Choroid plexus epithelial cell (primary cell): ENCODE results near the gene ANKIB1.

Experiments used
- DNase-seq: peaks from one replicate; pipeline ENCODE4 v3.0.0-alpha.2; 2010; ENCODE audit warnings: low read depth
- H3K4me3 ChIP-seq: 2 replicates; pipeline ENCODE4 v1.5.1; 2011; ENCODE audit warnings: low read depth, mild to moderate bottlenecking, control low read depth, low read length, moderate library complexity
- CTCF ChIP-seq: conservative IDR thresholded peaks from 2 replicates; pipeline ENCODE4 v1.5.1; 2011; ENCODE audit warnings: low read depth, mild to moderate bottlenecking, control low read depth, inconsistent platforms, low read length, moderate library complexity

The ANKIB1 gene

DNA sequence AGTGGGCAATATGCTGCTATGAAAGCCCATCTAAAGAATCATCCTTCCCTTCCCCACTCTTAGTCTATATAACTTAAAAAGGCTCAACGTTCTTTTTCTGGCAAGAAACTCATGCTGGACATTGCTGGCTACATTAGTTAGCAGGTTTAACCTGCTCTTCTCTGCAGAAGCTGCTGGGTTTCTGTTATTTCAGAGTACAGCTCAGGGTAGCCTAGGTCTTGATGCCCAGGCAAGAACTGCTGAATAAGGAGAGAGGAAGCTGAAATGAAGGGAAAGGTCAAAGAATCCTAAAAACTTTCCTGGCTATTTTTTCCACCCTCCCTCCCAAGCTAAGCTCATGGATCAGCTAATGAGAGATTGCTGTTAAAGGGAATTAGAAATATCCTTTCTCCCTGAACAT lies 79.4 kb downstream of the ANKIB1 start:
- peak; percentile 5 for DNase-seq

DNA sequence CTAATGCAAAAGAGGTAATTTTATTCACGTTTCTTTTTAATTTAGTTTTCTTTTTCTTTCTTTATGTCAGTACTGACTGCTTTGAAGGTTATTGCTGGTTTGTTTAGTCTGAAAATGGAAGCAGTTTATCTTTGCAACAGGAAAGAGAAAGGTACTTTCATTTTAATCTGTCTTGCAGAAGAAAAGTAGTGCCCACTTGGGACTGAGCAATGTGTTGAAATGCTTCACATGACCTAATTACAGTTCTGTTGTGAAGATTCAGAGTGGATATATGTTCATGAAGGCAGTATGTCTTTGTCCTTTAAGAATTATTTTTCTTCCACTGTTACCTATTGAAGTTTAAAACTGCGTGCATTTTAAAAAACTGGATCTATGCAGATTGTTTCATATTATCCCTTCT lies 80.1 kb downstream of the ANKIB1 start:
- TF ChIP-seq CTCF: no peak
- DNase-seq: peak; percentile 62
- H3K4me3 ChIP-seq: no peak overlapping the region

More for the DNA sequence above, 79.4 kb downstream of the ANKIB1 start:
- no peak for TF ChIP-seq CTCF
- H3K4me3 ChIP-seq: no peak overlapping the region

DNA sequence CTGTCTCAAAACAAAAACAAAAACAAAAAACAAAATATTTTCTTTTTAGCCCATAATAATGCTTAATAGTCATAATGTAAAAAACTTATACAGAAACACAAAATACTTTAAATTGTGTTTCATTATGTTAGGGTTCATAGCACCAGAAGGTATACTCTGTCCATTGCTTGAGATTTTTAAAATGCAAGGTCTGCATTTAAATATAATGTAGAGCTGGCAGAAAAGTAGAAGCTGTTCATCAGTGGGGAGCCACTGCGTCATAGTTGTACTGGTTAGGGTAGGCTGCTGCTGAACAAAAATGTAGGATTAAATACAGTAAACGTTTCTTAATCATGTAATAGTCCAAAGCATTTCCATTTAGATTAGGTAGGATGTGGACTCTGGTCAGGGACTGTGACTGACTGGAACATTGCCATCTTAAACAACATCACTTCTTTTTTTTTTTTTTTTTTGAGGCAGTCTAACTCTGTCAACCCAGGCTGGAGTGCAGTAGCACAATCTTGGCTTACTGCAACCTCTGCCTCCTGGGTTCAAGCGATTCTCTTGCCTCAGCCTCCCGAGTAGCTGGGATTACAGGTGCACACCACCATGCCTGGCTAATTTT lies 85.2 kb downstream of the ANKIB1 start:
- TF ChIP-seq CTCF: no peak
- no peak overlapping the region for H3K4me3 ChIP-seq
- DNase-seq: no peak

DNA sequence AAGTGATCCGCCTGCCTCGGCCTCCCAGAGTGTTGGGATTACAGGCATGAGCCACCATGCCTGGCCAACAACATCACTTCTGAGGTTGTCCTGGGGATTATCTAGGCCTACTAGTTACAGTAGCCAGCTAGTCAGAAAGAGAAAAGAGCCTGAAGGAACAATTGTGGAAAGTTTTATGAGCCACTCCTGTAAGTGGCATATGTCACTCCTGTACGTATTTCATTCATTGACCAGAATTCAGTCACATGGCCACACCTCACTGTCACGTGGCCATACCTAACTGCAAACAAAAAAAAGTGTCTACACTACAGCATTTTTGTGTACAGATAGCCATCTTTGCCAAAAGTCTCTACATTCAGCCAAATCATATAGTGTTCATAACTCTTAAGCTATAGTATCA lies 85.7 kb downstream of the ANKIB1 start:
- no peak overlapping the region for H3K4me3 ChIP-seq
- no peak for DNase-seq
- TF ChIP-seq CTCF: no peak

- TF ChIP-seq CTCF: no peak
- DNase-seq: no peak
These were observed 87.0 kb downstream of the ANKIB1 start for GRCh38 chr7:92332782-92333181.

DNA sequence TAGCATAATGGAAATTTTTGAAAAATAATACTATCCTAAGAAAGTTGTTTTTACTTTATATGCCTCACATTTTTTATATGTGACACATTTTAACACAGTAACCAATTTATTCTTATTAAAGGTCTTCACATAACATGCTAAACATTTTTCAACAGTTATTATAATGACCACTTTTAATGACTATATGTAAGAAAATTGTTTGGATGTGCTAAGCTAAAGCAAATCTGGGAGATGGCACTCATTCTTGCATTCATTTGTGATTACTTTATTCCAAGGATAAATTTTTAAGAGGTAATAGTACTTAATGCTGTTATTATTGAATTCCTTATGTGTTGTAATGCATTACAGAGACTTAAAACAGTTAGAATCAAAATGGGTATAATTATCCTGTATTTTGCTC lies 88.1 kb downstream of the ANKIB1 start:
- no peak for DNase-seq
- H3K4me3 ChIP-seq: no peak overlapping the region
- no peak for TF ChIP-seq CTCF

More at GRCh38 chr7:92332782-92333181, 87.0 kb downstream of the ANKIB1 start:
- no peak overlapping the region for H3K4me3 ChIP-seq

DNA sequence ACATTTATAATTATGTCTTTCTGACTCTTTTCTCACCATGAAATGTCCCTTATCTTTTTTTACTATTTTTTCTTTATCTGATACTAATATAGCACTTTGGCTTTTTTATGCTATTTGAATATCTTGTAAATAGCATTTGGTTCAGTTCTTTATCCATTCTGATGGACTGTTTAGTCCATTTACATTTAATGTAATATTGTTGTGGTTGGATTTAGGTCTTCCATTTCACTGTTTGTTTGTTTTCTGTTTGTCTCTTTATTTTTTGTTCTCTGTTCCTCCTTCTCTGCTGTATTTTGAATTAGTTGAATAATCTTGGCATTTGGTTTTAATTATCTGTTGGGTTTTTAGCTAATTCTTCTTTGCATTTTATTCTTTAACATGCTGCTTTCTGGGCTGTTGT lies 89.8 kb downstream of the ANKIB1 start:
- DNase-seq: no peak
- no peak for TF ChIP-seq CTCF
- H3K4me3 ChIP-seq: no peak overlapping the region
